Esophagus (tissue), 2 donors: Measurements from ENCODE around the gene SPACA6. TPM values are rescaled to one million over a fixed set of nuclear protein-coding genes. Genes with fewer than 3 reads are reported as not detected.

Experiments
- H3K27ac ChIP-seq, 2 donors: one replicate each; pipeline ENCODE4 v1.5.1; 2013; ENCODE audit warnings: low read depth in 2 of 2, mild to moderate bottlenecking in 2 of 2, inconsistent platforms in 1 of 2, low read length in 1 of 2, moderate library complexity in 1 of 2
- H3K27me3 ChIP-seq, 2 donors: one replicate each; pipeline ENCODE4 v1.6.1; 2013; ENCODE audit warnings: low read length in 2 of 2, control low read depth in 1 of 2, mild to moderate bottlenecking in 1 of 2; ENCODE audit not compliant: insufficient read depth in 2 of 2, control insufficient read depth in 1 of 2
- H3K36me3 ChIP-seq, 2 donors: one replicate each; pipeline ENCODE4 v1.6.1; 2013; ENCODE audit warnings: low read length in 1 of 2; ENCODE audit not compliant: control insufficient read depth in 2 of 2, insufficient read depth in 2 of 2
- H3K4me1 ChIP-seq, 2 donors: one replicate each; pipeline ENCODE4 v1.6.1; 2013; ENCODE audit warnings: low read length in 1 of 2; ENCODE audit not compliant: control insufficient read depth in 2 of 2, insufficient read depth in 2 of 2
- H3K4me3 ChIP-seq, 2 donors: one replicate each; pipeline ENCODE4 v1.5.1; 2013; ENCODE audit warnings: low read length in 2 of 2, mild to moderate bottlenecking in 2 of 2, low read depth in 1 of 2, moderate library complexity in 1 of 2
- H3K9me3 ChIP-seq, 2 donors: one replicate each; pipeline ENCODE4 v1.6.1; 2013; ENCODE audit warnings: mild to moderate bottlenecking in 2 of 2, low read depth in 1 of 2, low read length in 1 of 2, moderate library complexity in 1 of 2; ENCODE audit not compliant: control insufficient read depth in 2 of 2, insufficient read depth in 1 of 2
- WGBS, 2 donors: extraction: QIAGEN DNeasy Blood & Tissue Kit; methylation state at CpG; one replicate each; pipeline ENCODE4 v1.1.7; 2013; 5-methylcytosine and 5-hydroxymethylcytosine counted together
- polyA plus RNA-seq, 2 donors: library from polyadenylated mRNA; stranded (reverse); fragments of 200-250 nt; gene quantifications; one replicate each; pipeline ENCODE4 v1.2.3, GENCODE V29; 2013
- donor health status: healthy with polysubstance abuse.
- donor health status: Bipolar disorder and iron deficiency.

The SPACA6 gene
- polyA plus RNA-seq, 2 donors = 4.4 to 14.0 TPM

GRCh38 chr19:51740356-51740755 lies 47.2 kb downstream of the SPACA6 start:
- no peak overlapping the region for H3K4me3 ChIP-seq
- no peaks in the 10 kb centered on the region for H3K36me3 ChIP-seq
- H3K27me3 ChIP-seq = no peaks in the 10 kb centered on the region
- H3K27ac ChIP-seq = no peak overlapping the region
- peaks cover 0 to 5% of the 10 kb centered on the region in 2 donors for H3K9me3 ChIP-seq
- H3K4me1 ChIP-seq = no peaks in the 10 kb centered on the region
- WGBS, 2 donors = 69 to 82% methylated on average over 5 of the region's 5 CpGs

DNA sequence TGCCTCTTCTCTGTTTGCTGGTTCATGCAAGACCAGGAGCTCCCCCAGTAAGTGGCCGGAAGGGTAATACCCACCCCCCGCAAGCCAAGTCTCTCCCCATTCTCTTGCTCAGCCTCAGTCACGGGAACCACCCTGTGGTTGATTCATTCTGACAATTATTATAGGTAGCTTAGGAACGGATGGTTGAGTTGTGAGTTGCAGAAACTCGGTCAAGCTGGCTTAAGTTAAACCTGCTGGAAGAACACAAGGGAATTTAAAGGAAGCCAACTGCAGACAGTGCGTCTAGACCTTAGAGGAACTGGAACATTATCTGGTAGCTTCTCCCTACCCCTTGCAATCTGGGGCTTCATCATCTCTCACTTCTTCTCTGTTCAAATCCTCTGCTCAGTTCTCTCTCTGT lies 49.7 kb downstream of the SPACA6 start:
- Histone ChIP-seq H3K4me3 (no peak overlapping the region), H3K27me3 (no peaks in the 10 kb centered on the region), H3K36me3 (no peaks in the 10 kb centered on the region), H3K4me1 (no peaks in the 10 kb centered on the region), H3K27ac (no peak overlapping the region), H3K9me3 (peaks cover 0 to 3% of the 10 kb centered on the region in 2 donors)
- WGBS, 2 donors = 52 to 58% methylated on average over 6 of the region's 6 CpGs

DNA sequence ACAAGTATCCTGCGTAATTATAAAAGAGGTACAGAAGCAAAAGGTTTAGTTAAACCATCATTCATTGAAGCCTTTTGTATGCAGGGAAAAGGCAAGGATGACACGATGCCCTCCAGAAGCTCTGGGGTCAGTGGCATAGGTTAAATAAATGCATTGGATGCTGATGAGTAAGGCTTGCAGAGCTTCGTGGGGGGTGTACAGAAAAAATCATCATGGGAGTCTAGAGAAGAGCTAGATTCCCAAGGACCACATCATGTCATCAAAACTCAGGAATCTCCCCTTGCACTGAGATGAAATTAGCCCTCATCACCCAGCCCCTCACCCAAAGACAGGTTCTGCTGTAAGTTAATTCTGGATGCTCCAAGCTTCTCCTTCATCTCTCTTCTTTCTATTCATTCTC lies 50.3 kb downstream of the SPACA6 start:
- WGBS, 2 donors = 73 to 81% methylated on average over 3 of the region's 3 CpGs
- Histone ChIP-seq H3K36me3 (no peaks in the 10 kb centered on the region), H3K4me3 (no peak overlapping the region), H3K27me3 (no peaks in the 10 kb centered on the region), H3K4me1 (no peaks in the 10 kb centered on the region), H3K9me3 (peaks cover 0 to 3% of the 10 kb centered on the region in 2 donors), H3K27ac (no peak overlapping the region)

GRCh38 chr19:51746731-51747130 lies 53.6 kb downstream of the SPACA6 start:
- Histone ChIP-seq H3K36me3 (no peaks in the 10 kb centered on the region), H3K4me3 (no peak overlapping the region), H3K4me1 (no peaks in the 10 kb centered on the region), H3K27me3 (no peaks in the 10 kb centered on the region), H3K9me3 (no peaks in the 10 kb centered on the region), H3K27ac (no peak overlapping the region)
- WGBS, 2 donors = 72 to 74% methylated on average over 7 of the region's 7 CpGs

DNA sequence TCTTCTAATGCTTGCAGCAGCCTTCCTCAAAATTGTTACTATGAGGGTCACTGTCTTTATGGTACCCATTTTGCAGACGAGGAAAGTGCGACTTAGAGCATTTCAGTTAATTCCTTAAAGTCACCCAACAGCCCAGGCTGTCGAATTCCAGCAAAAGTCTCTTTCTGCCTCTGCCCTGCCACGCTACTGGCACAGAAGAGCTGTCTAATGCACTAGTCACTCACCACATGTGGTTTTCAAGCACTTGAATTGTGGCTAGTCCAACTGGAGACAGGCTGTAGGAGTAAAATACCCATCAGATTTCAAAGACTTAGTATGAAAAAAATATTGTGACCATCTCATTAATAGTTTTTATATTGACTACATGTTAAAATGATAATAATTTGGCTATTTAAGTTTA lies 56.8 kb downstream of the SPACA6 start:
- 78 to 79% methylated on average over 4 of the region's 4 CpGs for WGBS, 2 donors
- Histone ChIP-seq H3K4me3 (no peak overlapping the region), H3K9me3 (no peaks in the 10 kb centered on the region), H3K36me3 (no peaks in the 10 kb centered on the region), H3K27me3 (no peaks in the 10 kb centered on the region), H3K4me1 (no peaks in the 10 kb centered on the region), H3K27ac (no peak overlapping the region)

- Histone ChIP-seq H3K36me3 (no peaks in the 10 kb centered on the region), H3K4me3 (no peak overlapping the region), H3K9me3 (no peaks in the 10 kb centered on the region), H3K27ac (no peak overlapping the region), H3K27me3 (no peaks in the 10 kb centered on the region), H3K4me1 (no peaks in the 10 kb centered on the region)
- WGBS, 2 donors = 76 to 82% methylated on average over 7 of the region's 7 CpGs
These were observed 57.4 kb downstream of the SPACA6 start for GRCh38 chr19:51750400-51751094.

GRCh38 chr19:51751655-51752054 lies 58.5 kb downstream of the SPACA6 start, which contains the start of gene FPR1:
FPR1 (minus strand) TSS chr19:51751878; CDS start chr19:51746994, 4,884 bp downstream.
- WGBS, 2 donors = 56 to 62% methylated on average over 2 of the region's 2 CpGs

DNA sequence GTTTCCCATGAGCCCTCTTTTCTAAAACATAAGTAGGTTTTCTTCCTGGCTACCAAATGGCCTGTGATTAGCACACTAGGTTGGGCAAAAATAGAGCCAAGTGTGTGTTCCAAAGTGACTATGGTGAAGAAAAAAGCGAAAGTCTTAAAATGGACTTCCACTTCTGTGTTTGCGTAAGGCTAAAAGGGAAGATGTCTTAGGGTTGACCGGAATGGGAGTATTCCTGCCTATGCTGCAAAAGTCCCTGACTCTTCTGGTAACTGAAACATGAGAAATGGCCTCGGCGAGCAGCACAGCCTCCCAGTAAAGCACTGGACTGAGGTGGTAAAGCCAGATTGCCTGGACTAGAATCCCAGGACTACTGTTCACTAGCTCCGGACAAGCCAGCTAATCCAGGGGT lies 61.0 kb downstream of the SPACA6 start:
- H3K9me3 ChIP-seq = peaks cover 0 to 2% of the 10 kb centered on the region in 2 donors
- H3K36me3 ChIP-seq = no peaks in the 10 kb centered on the region
- H3K27me3 ChIP-seq = peaks cover 0 to 3% of the 10 kb centered on the region in 2 donors
- WGBS, 2 donors = 86 to 92% methylated on average over 6 of the region's 6 CpGs
- H3K4me3 ChIP-seq = no peak overlapping the region
- no peak overlapping the region for H3K27ac ChIP-seq
- H3K4me1 ChIP-seq = no peaks in the 10 kb centered on the region

More at GRCh38 chr19:51751655-51752054, 58.5 kb downstream of the SPACA6 start, which contains the start of gene FPR1:
- Histone ChIP-seq H3K4me3 (no peak within 1 kb of the TSS), H3K27me3 (peaks cover 0 to 1% of the 10 kb centered on the region in 2 donors), H3K36me3 (no peaks in the 10 kb centered on the region), H3K9me3 (peaks cover 0 to 2% of the 10 kb centered on the region in 2 donors), H3K27ac (no peak within 1 kb of the TSS), H3K4me1 (no peaks in the 10 kb centered on the region)

- Histone ChIP-seq H3K9me3 (peaks cover 0 to 2% of the 10 kb centered on the region in 2 donors), H3K27me3 (peaks cover 0 to 3% of the 10 kb centered on the region in 2 donors), H3K4me1 (no peaks in the 10 kb centered on the region), H3K27ac (no peak overlapping the region), H3K4me3 (no peak overlapping the region), H3K36me3 (no peaks in the 10 kb centered on the region)
- 77 to 78% methylated on average over 4 of the region's 4 CpGs for WGBS, 2 donors
These were observed 61.6 kb downstream of the SPACA6 start for GRCh38 chr19:51754770-51755169.
